H1 (cell line): ENCODE measurements around the gene TRAF1. TPM values are rescaled to one million over a fixed set of nuclear protein-coding genes. Genes with fewer than 3 reads are reported as not detected.

Experiments
- CTCF ChIA-PET: fragments of 300-600 bp; sonication (Branson Sonifier 250); formaldehyde crosslinking; loops from one replicate; lab custom pipeline; 2021; ENCODE audit not compliant: partially characterized antibody; lab: Charles Lee
- POLR2A ChIA-PET: fragments of 300-600 bp; sonication (Branson Sonifier 250); formaldehyde crosslinking; loops from one replicate; lab custom pipeline; 2021; ENCODE audit warnings: inconsistent platforms; ENCODE audit not compliant: partially characterized antibody; lab: Charles Lee
- DNase-seq, 2 experiments: peaks; one replicate each; pipeline versions ENCODE4 v3.0.0 to v3.0.0-alpha.2; 2010 to 2022; ENCODE audit warnings: low spot score in 2 of 2, low read depth in 1 of 2, mixed read lengths in 1 of 2
- FAIRE-seq: peaks from 2 replicates; lab custom pipeline; 2011; peaks lifted over from hg19 to GRCh38; lab: Jason Lieb, UNC
- H2AFZ ChIP-seq: 2 replicates; pipeline ENCODE4 v1.8.1; 2012; ENCODE audit warnings: low read length, inconsistent platforms
- H2AK5ac ChIP-seq: 2 replicates; pipeline ENCODE4 v1.6.1; 2013; ENCODE audit warnings: low read depth, low read length
- H2BK120ac ChIP-seq: replicated peaks from 2 replicates; pipeline ENCODE3; 2013; ENCODE audit warnings: low read depth, low read length, inconsistent platforms
- H2BK12ac ChIP-seq: 2 replicates; pipeline ENCODE4 v1.6.1; 2013; ENCODE audit warnings: low read depth, low read length
- H2BK15ac ChIP-seq: 2 replicates; pipeline ENCODE4 v1.6.1; 2013; ENCODE audit warnings: low read length
- H2BK20ac ChIP-seq: 2 replicates; pipeline ENCODE4 v1.6.1; 2013; ENCODE audit warnings: low read length
- H2BK5ac ChIP-seq: 2 replicates; pipeline ENCODE4 v1.6.1; 2013; ENCODE audit warnings: low read depth, low read length
- H3K14ac ChIP-seq: 2 replicates; pipeline ENCODE4 v1.6.1; 2013; ENCODE audit warnings: inconsistent platforms; ENCODE audit not compliant: insufficient read length
- H3K18ac ChIP-seq: 2 replicates; pipeline ENCODE4 v1.6.1; 2013; ENCODE audit warnings: low read length; ENCODE audit errors: extremely low read depth
- H3K23ac ChIP-seq: 2 replicates; pipeline ENCODE4 v1.6.1; 2013; ENCODE audit warnings: inconsistent platforms; ENCODE audit not compliant: insufficient read length
- H3K23me2 ChIP-seq: 2 replicates; pipeline ENCODE4 v1.6.1; 2013; ENCODE audit warnings: low read depth, low read length
- H3K27ac ChIP-seq: 2 replicates; pipeline ENCODE4 v1.6.1; 2011; ENCODE audit warnings: low read depth, low read length, inconsistent platforms
- H3K27me3 ChIP-seq, 4 experiments: replicated peaks in 1 of 4; 1 replicate in 1 of 4; 2 replicates in 3 of 4; pipeline versions ENCODE4 v1.6.1 to v1.8.1; 2011 to 2013; ENCODE audit warnings: low read length in 3 of 4, mild to moderate bottlenecking in 3 of 4, inconsistent platforms in 2 of 4, mixed read lengths in 2 of 4, moderate library complexity in 1 of 4; ENCODE audit not compliant: control insufficient read depth in 3 of 4, insufficient read depth in 3 of 4; ENCODE audit errors: extremely low read depth in 1 of 4
- H3K36me3 ChIP-seq, 4 experiments: 2 replicates each; pipeline versions ENCODE4 v1.6.1 to v1.8.1; 2011 to 2013; ENCODE audit warnings: mild to moderate bottlenecking in 4 of 4, low read length in 3 of 4, moderate library complexity in 2 of 4, control low read depth in 1 of 4, inconsistent platforms in 1 of 4; ENCODE audit not compliant: insufficient read depth in 4 of 4, control insufficient read depth in 2 of 4
- H3K4ac ChIP-seq: replicated peaks from 2 replicates; pipeline ENCODE3; 2013; ENCODE audit warnings: low read length, low read depth, mixed read lengths, inconsistent platforms; ENCODE audit not compliant: insufficient read length
- H3K4me1 ChIP-seq, 4 experiments: replicated peaks in 1 of 4; 1 replicate in 1 of 4; 2 replicates in 3 of 4; pipeline versions ENCODE4 v1.6.1 to v1.8.1; 2011 to 2013; ENCODE audit warnings: low read length in 3 of 4, inconsistent platforms in 2 of 4, mixed read lengths in 1 of 4; ENCODE audit not compliant: insufficient read depth in 4 of 4, control insufficient read depth in 3 of 4
- H3K4me2 ChIP-seq, 2 experiments: 2 replicates each; pipeline versions ENCODE4 v1.6.1 to v1.8.1; 2011 to 2013; ENCODE audit warnings: low read depth in 2 of 2, low read length in 2 of 2, control low read depth in 1 of 2, inconsistent platforms in 1 of 2, mild to moderate bottlenecking in 1 of 2; ENCODE audit not compliant: insufficient read depth in 1 of 2
- H3K4me3 ChIP-seq, 4 experiments: fragments of 200-600, 300-600 bp in 1 of 4; sonication (generic), shearing (Covaris generic), sonication (Bioruptor Twin) in 1 of 4; 2 replicates each; pipeline versions ENCODE4 v1.5.1 to v1.8.1; 2011 to 2016; ENCODE audit warnings: low read length in 4 of 4, low read depth in 3 of 4, control low read depth in 2 of 4, inconsistent platforms in 2 of 4, mild to moderate bottlenecking in 2 of 4, mixed read lengths in 1 of 4, moderate library complexity in 1 of 4; ENCODE audit not compliant: insufficient read depth in 2 of 4; ENCODE audit errors: extremely low read depth in 1 of 4
- H3K56ac ChIP-seq: replicated peaks from 2 replicates; pipeline ENCODE3; 2013; ENCODE audit warnings: low read depth, mild to moderate bottlenecking, mixed read lengths, low read length, inconsistent platforms; ENCODE audit not compliant: insufficient read length
- H3K79me1 ChIP-seq: 2 replicates; pipeline ENCODE4 v1.6.1; 2013; ENCODE audit warnings: low read depth, low read length, control low read depth
- H3K79me2 ChIP-seq, 2 experiments: 2 replicates each; pipeline versions ENCODE4 v1.6.1 to v1.8.1; 2012 to 2013; ENCODE audit warnings: low read length in 2 of 2, mild to moderate bottlenecking in 2 of 2, inconsistent platforms in 1 of 2; ENCODE audit not compliant: insufficient read depth in 2 of 2, control insufficient read depth in 1 of 2
- H3K9ac ChIP-seq, 4 experiments: replicated peaks in 1 of 4; 1 replicate in 1 of 4; 2 replicates in 3 of 4; pipeline versions ENCODE4 v1.6.1 to v1.8.1; 2011 to 2013; ENCODE audit warnings: low read depth in 3 of 4, low read length in 3 of 4, control low read depth in 2 of 4, mild to moderate bottlenecking in 2 of 4, moderate library complexity in 2 of 4, inconsistent platforms in 1 of 4; ENCODE audit errors: extremely low read depth in 1 of 4
- H3K9me3 ChIP-seq, 2 experiments: 2 replicates each; pipeline versions ENCODE4 v1.6.1 to v1.8.1; 2012 to 2013; ENCODE audit warnings: mild to moderate bottlenecking in 2 of 2, moderate library complexity in 2 of 2, control low read depth in 1 of 2, inconsistent platforms in 1 of 2, low read depth in 1 of 2, low read length in 1 of 2, mixed read lengths in 1 of 2; ENCODE audit not compliant: insufficient read depth in 2 of 2
- H4K20me1 ChIP-seq, 2 experiments: replicated peaks in 1 of 2; 2 replicates each; pipeline versions ENCODE3 to v1.8.1; 2011 to 2013; ENCODE audit warnings: inconsistent platforms in 2 of 2, low read length in 2 of 2, mild to moderate bottlenecking in 1 of 2; ENCODE audit not compliant: insufficient read depth in 2 of 2, control insufficient read depth in 1 of 2
- H4K5ac ChIP-seq: 2 replicates; pipeline ENCODE4 v1.6.1; 2013; ENCODE audit warnings: low read length, low read depth, mixed read lengths, inconsistent platforms; ENCODE audit not compliant: insufficient read length
- H4K8ac ChIP-seq: 2 replicates; pipeline ENCODE4 v1.8.0; 2013; ENCODE audit warnings: mild to moderate bottlenecking, moderate library complexity, low read length, inconsistent platforms; ENCODE audit not compliant: insufficient read depth; ENCODE audit errors: extremely low read depth
- H4K91ac ChIP-seq: replicated peaks from 2 replicates; pipeline ENCODE3; 2013; ENCODE audit warnings: low read length, mixed read lengths, inconsistent platforms; ENCODE audit not compliant: insufficient read length
- CREB1 ChIP-seq: IDR thresholded peaks from 2 replicates; pipeline ENCODE4 v1.6.1; 2012; ENCODE audit warnings: inconsistent platforms
- CTBP2 ChIP-seq: IDR thresholded peaks from 2 replicates; pipeline ENCODE4 v1.7.0; 2011; ENCODE audit warnings: borderline replicate concordance, mild to moderate bottlenecking, moderate library complexity, mixed read lengths, low read length; ENCODE audit not compliant: insufficient read depth, insufficient read length
- EZH2 ChIP-seq: fragments of 200-600 bp; sonication (generic); IDR thresholded peaks from 2 replicates; pipeline ENCODE4 v1.7.1; 2012; ENCODE audit warnings: low read depth, mild to moderate bottlenecking, moderate library complexity, low read length, inconsistent platforms; ENCODE audit not compliant: severe bottlenecking
- HDAC6 ChIP-seq: IDR thresholded peaks from one replicate; pipeline ENCODE4 v1.7.1; 2012; ENCODE audit warnings: low read depth, mild to moderate bottlenecking, inconsistent platforms, low read length, moderate library complexity
- RFX5 ChIP-seq: IDR thresholded peaks from 2 replicates; pipeline ENCODE4 v1.6.1; 2011; ENCODE audit warnings: low read depth, low read length, improper control_type of control experiment, borderline replicate concordance
- TAF7 ChIP-seq: optimal IDR thresholded peaks from 2 replicates; pipeline ENCODE3; 2011; ENCODE audit warnings: low read depth, mild to moderate bottlenecking, inconsistent platforms, low read length, moderate library complexity, borderline replicate concordance
- TBP ChIP-seq: IDR thresholded peaks from 2 replicates; pipeline ENCODE4 v1.6.1; 2011; ENCODE audit warnings: low read depth, low read length, improper control_type of control experiment
- WGBS, 2 experiments: shearing (Covaris generic) in 1 of 2; methylation state at CpG; one replicate each; pipeline versions ENCODE4 v1.1.6 to v1.1.7; 2013 to 2015; ENCODE audit warnings: low lambda C conversion rate in 2 of 2, mixed read lengths in 2 of 2, inconsistent platforms in 1 of 2, low coverage in 1 of 2, missing lambda C conversion rate in 1 of 2; ENCODE audit not compliant: insufficient replicate concordance in 2 of 2, insufficient coverage in 1 of 2, insufficient read length in 1 of 2; ENCODE audit errors: extremely low coverage in 1 of 2, missing lambda C conversion rate in 1 of 2; 5-methylcytosine and 5-hydroxymethylcytosine counted together
- polyA plus RNA-seq, 7 experiments: library from polyadenylated mRNA; depleted of rRNA in 3 of 7; stranded (reverse) in 5 of 7; unstranded in 2 of 7; fragments of >200 nt in 5 of 7; fragments of 200-250 nt in 2 of 7; gene quantifications; 1 replicate in 5 of 7; 2 replicates in 1 of 7; 4 replicates in 1 of 7; pipeline versions ENCODE4 v1.2.1 to v1.2.3, GENCODE V29; 2011 to 2013; ENCODE audit warnings: missing spikeins in 2 of 7, mixed read lengths in 2 of 7
- total RNA-seq: library from RNA; stranded (reverse); fragmentation: NEBNext Ultra II Directional; extraction: Animal tissue kit (Norgen Biotek cat#: 25700); gene quantifications from 2 replicates; pipeline ENCODE4 v1.2.1, GENCODE V29; 2021
- TF ChIP-seq, protein P1 (sequence below): IDR thresholded peaks from 2 replicates; pipeline ENCODE4 v1.6.1; 2011; ENCODE audit warnings: low read depth, mild to moderate bottlenecking, low read length; ENCODE audit not compliant: insufficient read depth
- TF ChIP-seq, protein P2 (sequence below), 3 experiments: IDR thresholded peaks; 1 replicate in 2 of 3; 2 replicates in 1 of 3; pipeline versions ENCODE4 v1.5.1 to v1.6.1; 2011; ENCODE audit warnings: low read length in 3 of 3, mild to moderate bottlenecking in 3 of 3, inconsistent platforms in 2 of 3, low read depth in 1 of 3, moderate library complexity in 1 of 3; ENCODE audit not compliant: insufficient read depth in 1 of 3; ENCODE audit errors: control extremely low read depth in 1 of 3

Gene TRAF1
- total and polyA plus RNA-seq, 2 of the 8 experiments (the other 6 are each of a cell fraction or from before 2014, with no cell fraction given), result 1.6 to 3.2 TPM

DNA sequence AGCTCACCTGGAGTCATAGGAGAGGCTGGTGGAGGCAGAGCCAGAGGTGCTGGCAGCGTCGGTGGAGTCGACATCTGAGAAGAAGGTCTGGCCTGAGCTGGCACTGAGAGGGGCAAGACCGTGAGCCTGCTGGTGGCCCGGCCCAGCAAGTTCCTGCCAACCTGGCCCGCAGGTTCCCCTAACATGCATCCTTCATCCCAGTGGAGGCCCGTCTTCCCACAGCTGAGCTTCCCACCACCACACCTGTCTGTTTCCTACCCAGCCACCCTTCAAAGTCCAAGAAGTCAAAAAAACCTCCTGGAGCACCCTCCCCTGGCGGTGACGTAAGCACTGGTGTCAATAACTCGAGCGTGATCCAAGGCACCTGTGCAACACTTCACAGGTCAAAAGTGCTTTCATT lies 66.5 kb downstream of the TRAF1 start:
- no peak overlapping the region for H3K27ac ChIP-seq
- H2BK120ac ChIP-seq, result no peak overlapping the region
- H2BK15ac ChIP-seq, result no peak overlapping the region
- H3K9me3 ChIP-seq, result no peaks in the 10 kb centered on the region
- no peak overlapping the region for H3K4me3 ChIP-seq
- no peak overlapping the region for H4K5ac ChIP-seq
- no peak overlapping the region for H4K8ac ChIP-seq
- no peak overlapping the region for H3K4me2 ChIP-seq
- POLR2A ChIA-PET, result interaction anchor here (1.0 to 11.0 kb wide), 4 partner anchors 7 to 18 kb away, joined by 3 to 61 read pairs (median 3); no protein-coding TSS in a partner anchor
- H2BK20ac ChIP-seq, result no peak overlapping the region
- H3K18ac ChIP-seq, result no peak overlapping the region
- TF ChIP-seq, protein P1, sequence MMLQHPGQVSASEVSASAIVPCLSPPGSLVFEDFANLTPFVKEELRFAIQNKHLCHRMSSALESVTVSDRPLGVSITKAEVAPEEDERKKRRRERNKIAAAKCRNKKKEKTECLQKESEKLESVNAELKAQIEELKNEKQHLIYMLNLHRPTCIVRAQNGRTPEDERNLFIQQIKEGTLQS, result no peak
- TF ChIP-seq CTBP2 (no peak), CREB1 (no peak), TAF7 (no peak), EZH2 (no peak), HDAC6 (no peak), TBP (no peak), RFX5 (no peak)
- TF ChIP-seq, protein P2, sequence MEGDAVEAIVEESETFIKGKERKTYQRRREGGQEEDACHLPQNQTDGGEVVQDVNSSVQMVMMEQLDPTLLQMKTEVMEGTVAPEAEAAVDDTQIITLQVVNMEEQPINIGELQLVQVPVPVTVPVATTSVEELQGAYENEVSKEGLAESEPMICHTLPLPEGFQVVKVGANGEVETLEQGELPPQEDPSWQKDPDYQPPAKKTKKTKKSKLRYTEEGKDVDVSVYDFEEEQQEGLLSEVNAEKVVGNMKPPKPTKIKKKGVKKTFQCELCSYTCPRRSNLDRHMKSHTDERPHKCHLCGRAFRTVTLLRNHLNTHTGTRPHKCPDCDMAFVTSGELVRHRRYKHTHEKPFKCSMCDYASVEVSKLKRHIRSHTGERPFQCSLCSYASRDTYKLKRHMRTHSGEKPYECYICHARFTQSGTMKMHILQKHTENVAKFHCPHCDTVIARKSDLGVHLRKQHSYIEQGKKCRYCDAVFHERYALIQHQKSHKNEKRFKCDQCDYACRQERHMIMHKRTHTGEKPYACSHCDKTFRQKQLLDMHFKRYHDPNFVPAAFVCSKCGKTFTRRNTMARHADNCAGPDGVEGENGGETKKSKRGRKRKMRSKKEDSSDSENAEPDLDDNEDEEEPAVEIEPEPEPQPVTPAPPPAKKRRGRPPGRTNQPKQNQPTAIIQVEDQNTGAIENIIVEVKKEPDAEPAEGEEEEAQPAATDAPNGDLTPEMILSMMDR (IDR thresholded peaks at IDR 0.05; ENCODE audit: control extremely low read depth in 1 of 3, insufficient read depth in 1 of 3, low read depth in 1 of 3, low read length in 3 of 3), result no peak
- TF ChIP-seq, all 59 proteins: peak for 0
- Histone ChIP-seq H2BK12ac (no peak overlapping the region), H4K20me1 (no peaks in the 10 kb centered on the region), H3K9ac (no peak overlapping the region), H3K23ac (no peak overlapping the region), H2AFZ (no peak overlapping the region), H3K79me2 (no peaks in the 10 kb centered on the region), H3K27me3 (no peaks in the 10 kb centered on the region), H3K14ac (no peak overlapping the region), H3K36me3 (peaks cover 0 to 24% (median 5%) of the 10 kb centered on the region in 4 experiments; a peak in 4 of 8 replicates), H3K4ac (no peak overlapping the region), H2BK5ac (no peak overlapping the region), H4K91ac (no peak overlapping the region), H3K4me1 (no peaks in the 10 kb centered on the region; a peak in 2 of 7 replicates), H3K56ac (no peak overlapping the region), H3K23me2 (no peaks in the 10 kb centered on the region), H3K79me1 (no peaks in the 10 kb centered on the region), H2AK5ac (no peak overlapping the region)
- no peak for FAIRE-seq
- CTCF ChIA-PET, result interaction anchor here (1.1 to 10.5 kb wide), 5 partner anchors 7 to 76 kb away, joined by 3 to 70 read pairs (median 5); no protein-coding TSS in a partner anchor
- WGBS, 2 experiments, result 94% methylated on average over 11 of the region's 11 CpGs; no CpG with 5 or more reads in 1 of the 2 experiments
- DNase-seq, result no peak
